Hypothalamus (tissue), 51 donors: ENCODE results near the gene BCAP31.
"Not testable (repeated sequence)": the region's sequence is repeated elsewhere in the genome, so short reads cannot be mapped to it uniquely, and the experiment has no call there.

ENCODE experiments used
- DNase-seq, 51 donors: peaks; one replicate each; lab custom pipeline; 2025; lab: John Stamatoyannopoulos, UW

Gene BCAP31

GRCh38 chrX:153685751-153686696 lies 38.2 kb downstream of the BCAP31 start:
- DNase-seq, result no peak

GRCh38 chrX:153685156-153685536 lies 39.0 kb downstream of the BCAP31 start:
- DNase-seq, result no peak

- DNase-seq, result no peak
Measured at GRCh38 chrX:153684467-153685155, 39.6 kb downstream of the BCAP31 start.

GRCh38 chrX:153683486-153683885 lies 40.7 kb downstream of the BCAP31 start:
- DNase-seq, result not testable (repeated sequence)

GRCh38 chrX:153681175-153681574 lies 43.0 kb downstream of the BCAP31 start:
- no peak for DNase-seq

- no peak for DNase-seq
Measured at GRCh38 chrX:153674219-153674851, 49.9 kb downstream of the BCAP31 start.

GRCh38 chrX:153673428-153674218 lies 50.6 kb downstream of the BCAP31 start, which contains the start of gene PNCK:
PNCK (minus strand) TSS chrX:153673813; CDS start chrX:153673076, 737 bp downstream.
- DNase-seq, result no peak

- DNase-seq, result no peak
Measured at GRCh38 chrX:153672531-153673427, 51.4 kb downstream of the BCAP31 start.

- no peak for DNase-seq
Measured at GRCh38 chrX:153671589-153672530, 52.3 kb downstream of the BCAP31 start.

- no peak for DNase-seq
Measured at GRCh38 chrX:153670748-153671588, 53.2 kb downstream of the BCAP31 start.

- DNase-seq, result no peak
Measured at GRCh38 chrX:153669901-153670731, 54.1 kb downstream of the BCAP31 start.

- peak in 2 of 51 donors; percentile 19 to 20 for DNase-seq
Measured at GRCh38 chrX:153669174-153669890, 54.9 kb downstream of the BCAP31 start.

- DNase-seq, result no peak
Measured at GRCh38 chrX:153668423-153669173, 55.6 kb downstream of the BCAP31 start.

- peak; percentile 10 to 90 (median 66) for DNase-seq
Measured at GRCh38 chrX:153667956-153668396, 56.2 kb downstream of the BCAP31 start.
